HEK293 (cell line): ENCODE measurements around the gene DOK3.

Experiments used
- CTCF ChIP-seq: fragments of 450-650 bp; formaldehyde crosslinking; IDR thresholded peaks from 2 replicates; pipeline ENCODE4 v1.5.1; 2016; ENCODE audit warnings: missing biosample characterization, missing genetic modification characterization
- KLF10 ChIP-seq: fragments of 450-650 bp; IDR thresholded peaks from 2 replicates; pipeline ENCODE4 v1.5.1; 2018; ENCODE audit warnings: missing biosample characterization, mild to moderate bottlenecking, missing genetic modification characterization
- PRDM10 ChIP-seq: fragments of 450-650 bp; formaldehyde crosslinking; IDR thresholded peaks from 2 replicates; pipeline ENCODE4 v1.5.1; 2016; ENCODE audit warnings: missing biosample characterization, missing genetic modification characterization
- TCF7L2 ChIP-seq: IDR thresholded peaks from 2 replicates; pipeline ENCODE4 v1.6.1; 2011; ENCODE audit warnings: low read depth, mild to moderate bottlenecking, inconsistent platforms, low read length, moderate library complexity, borderline replicate concordance
- YY1 ChIP-seq: fragments of 450-650 bp; formaldehyde crosslinking; IDR thresholded peaks from 2 replicates; pipeline ENCODE4 v1.5.1; 2018; ENCODE audit warnings: missing biosample characterization, missing genetic modification characterization
- ZBTB17 ChIP-seq: fragments of 450-650 bp; formaldehyde crosslinking; IDR thresholded peaks from 2 replicates; pipeline ENCODE4 v1.5.1; 2016; ENCODE audit warnings: missing biosample characterization, missing genetic modification characterization
- ZNF169 ChIP-seq: fragments of 450-650 bp; formaldehyde crosslinking; IDR thresholded peaks from 2 replicates; pipeline ENCODE4 v1.5.1; 2016; ENCODE audit warnings: missing biosample characterization, missing genetic modification characterization
- ZNF521 ChIP-seq: fragments of 450-650 bp; formaldehyde crosslinking; IDR thresholded peaks from 2 replicates; pipeline ENCODE4 v1.5.1; 2017; ENCODE audit warnings: missing biosample characterization, mild to moderate bottlenecking, missing genetic modification characterization
- ZNF529 ChIP-seq: fragments of 450-650 bp; formaldehyde crosslinking; IDR thresholded peaks from 2 replicates; pipeline ENCODE4 v1.5.1; 2017; ENCODE audit warnings: missing genetic modification characterization, missing biosample characterization; ENCODE audit not compliant: insufficient replicate concordance
- ZNF768 ChIP-seq: fragments of 450-650 bp; formaldehyde crosslinking; IDR thresholded peaks from 2 replicates; pipeline ENCODE4 v1.5.1; 2018; ENCODE audit warnings: missing biosample characterization, mild to moderate bottlenecking, missing genetic modification characterization
- ZNF830 ChIP-seq: fragments of 450-650 bp; IDR thresholded peaks from 2 replicates; pipeline ENCODE4 v1.5.0; 2018; ENCODE audit warnings: missing biosample characterization, missing genetic modification characterization, low read depth, mild to moderate bottlenecking, moderate library complexity

- TF ChIP-seq ZNF529 (tag by site-specific recombination) (no peak), ZNF830 (tag by site-specific recombination) (no peak), ZBTB17 (tag by site-specific recombination) (no peak), KLF10 (no peak), CTCF (tag by site-specific recombination) (no peak), ZNF768 (tag by site-specific recombination) (no peak), TCF7L2 (no peak), ZNF521 (tag by site-specific recombination) (no peak), PRDM10 (tag by site-specific recombination) (no peak), YY1 (no peak), ZNF169 (no peak)
Observed at GRCh38 chr5:177548495-177548894, 38.9 kb upstream of the DOK3 start.
